Endodermal cell (in vitro differentiated cells): ENCODE results near the gene CBLB. TPM values are rescaled to one million over a fixed set of nuclear protein-coding genes. Genes with fewer than 3 reads are reported as not detected.

Experiments used
- DNase-seq: peaks from one replicate; pipeline ENCODE4 v3.0.0-alpha.2; 2017
- H3K27ac ChIP-seq: 2 replicates; pipeline ENCODE4 v1.5.1; 2013; ENCODE audit warnings: mild to moderate bottlenecking, low read depth, low read length, moderate library complexity
- H3K27me3 ChIP-seq: 2 replicates; pipeline ENCODE4 v1.6.1; 2013; ENCODE audit warnings: mild to moderate bottlenecking, low read length, moderate library complexity; ENCODE audit not compliant: insufficient read depth, control insufficient read depth, poor library complexity, severe bottlenecking
- H3K36me3 ChIP-seq: 2 replicates; pipeline ENCODE4 v1.7.0; 2013; ENCODE audit warnings: mild to moderate bottlenecking, low read length, moderate library complexity; ENCODE audit not compliant: control insufficient read depth, insufficient read depth
- H3K4me1 ChIP-seq: one replicate; pipeline ENCODE4 v1.7.0; 2013; ENCODE audit warnings: low read length; ENCODE audit not compliant: control insufficient read depth, insufficient read depth
- H3K4me3 ChIP-seq: 2 replicates; pipeline ENCODE4 v1.5.1; 2013; ENCODE audit warnings: mild to moderate bottlenecking, low read length, moderate library complexity
- H3K9ac ChIP-seq: 2 replicates; pipeline ENCODE4 v1.6.1; 2013; ENCODE audit warnings: mild to moderate bottlenecking, low read length, moderate library complexity; ENCODE audit not compliant: poor library complexity, severe bottlenecking; ENCODE audit errors: extremely low read depth
- H3K9me3 ChIP-seq: 2 replicates; pipeline ENCODE4 v1.6.1; 2013; ENCODE audit warnings: mild to moderate bottlenecking, low read length, moderate library complexity; ENCODE audit not compliant: control insufficient read depth
- H3K27ac Mint-ChIP-seq: 2 replicates; pipeline ENCODE4 v1.8.0; 2020; ENCODE audit warnings: mixed read lengths
- H3K27me3 Mint-ChIP-seq: 2 replicates; pipeline ENCODE4 v1.8.0; 2021; ENCODE audit warnings: mild to moderate bottlenecking, mixed read lengths; ENCODE audit not compliant: insufficient read depth
- H3K36me3 Mint-ChIP-seq: 2 replicates; pipeline ENCODE4 v1.8.0; 2020; ENCODE audit warnings: low read depth, mixed read lengths
- H3K4me1 Mint-ChIP-seq: 2 replicates; pipeline ENCODE4 v1.8.0; 2020; ENCODE audit warnings: mixed read lengths
- H3K4me3 Mint-ChIP-seq: 2 replicates; pipeline ENCODE4 v1.8.0; 2020; ENCODE audit warnings: mild to moderate bottlenecking, moderate library complexity, mixed read lengths
- H3K9me3 Mint-ChIP-seq: 2 replicates; pipeline ENCODE4 v1.8.0; 2020; ENCODE audit warnings: mild to moderate bottlenecking, mixed read lengths
- WGBS, 2 experiments: methylation state at CpG; one replicate each; pipeline versions ENCODE4 v1.1.5 to v1.1.7; 2013; ENCODE audit warnings: missing lambda C conversion rate in 2 of 2, mixed read lengths in 1 of 2; ENCODE audit not compliant: insufficient coverage in 1 of 2, insufficient read length in 1 of 2; 5-methylcytosine and 5-hydroxymethylcytosine counted together
- total RNA-seq, 2 donors: library from RNA; stranded (reverse); fragmentation: NEBNext Ultra II Directional in 1 of 2; extraction: Animal tissue kit (Norgen Biotek cat#: 25700) in 1 of 2; gene quantifications; 2 replicates in 1 of 2; 3 replicates in 1 of 2; pipeline ENCODE4 v1.2.1, GENCODE V29; 2021
- TF ChIP-seq, protein P1 (sequence below): fragments of 200-600 bp; sonication (generic); conservative IDR thresholded peaks from 2 replicates; pipeline ENCODE4 v1.5.0; 2021; ENCODE audit warnings: antibody characterized with exemption, mild to moderate bottlenecking

The CBLB gene
- total RNA-seq, 2 donors from 2014 or later: 45.4 to 60.5 TPM

DNA sequence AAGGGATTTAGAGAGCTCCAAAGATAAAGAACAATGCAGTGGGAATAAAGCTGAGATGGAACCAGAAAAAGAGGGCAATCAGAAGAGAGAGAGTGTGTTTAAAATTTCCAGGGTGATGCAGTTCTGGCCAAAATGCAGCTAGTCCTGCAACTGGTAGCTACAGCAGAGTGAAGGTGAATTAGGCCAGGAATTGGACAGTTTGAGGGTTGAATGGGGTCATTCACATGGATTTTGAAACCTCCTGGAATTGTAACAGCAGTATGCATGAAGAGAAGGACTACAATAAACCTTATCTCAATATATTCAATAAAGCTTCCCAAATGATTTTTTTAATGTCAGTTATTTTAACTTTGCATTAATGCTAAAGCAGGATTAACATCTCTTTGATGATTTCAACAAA lies 85.2 kb downstream of the CBLB start:
- DNase-seq: no peak
- H3K4me3 Mint-ChIP-seq: no peak overlapping the region
- H3K4me1 Mint-ChIP-seq: peaks cover 35% of the 10 kb centered on the region
- Histone ChIP-seq H3K27ac (no peak overlapping the region), H3K4me1 (no peaks in the 10 kb centered on the region), H3K36me3 (no peaks in the 10 kb centered on the region), H3K9ac (no peak overlapping the region), H3K27me3 (peaks cover 29% of the 10 kb centered on the region), H3K9me3 (no peaks in the 10 kb centered on the region), H3K4me3 (no peak overlapping the region)
- no peak overlapping the region for H3K27ac Mint-ChIP-seq
- no peaks in the 10 kb centered on the region for H3K9me3 Mint-ChIP-seq
- TF ChIP-seq, protein P1, sequence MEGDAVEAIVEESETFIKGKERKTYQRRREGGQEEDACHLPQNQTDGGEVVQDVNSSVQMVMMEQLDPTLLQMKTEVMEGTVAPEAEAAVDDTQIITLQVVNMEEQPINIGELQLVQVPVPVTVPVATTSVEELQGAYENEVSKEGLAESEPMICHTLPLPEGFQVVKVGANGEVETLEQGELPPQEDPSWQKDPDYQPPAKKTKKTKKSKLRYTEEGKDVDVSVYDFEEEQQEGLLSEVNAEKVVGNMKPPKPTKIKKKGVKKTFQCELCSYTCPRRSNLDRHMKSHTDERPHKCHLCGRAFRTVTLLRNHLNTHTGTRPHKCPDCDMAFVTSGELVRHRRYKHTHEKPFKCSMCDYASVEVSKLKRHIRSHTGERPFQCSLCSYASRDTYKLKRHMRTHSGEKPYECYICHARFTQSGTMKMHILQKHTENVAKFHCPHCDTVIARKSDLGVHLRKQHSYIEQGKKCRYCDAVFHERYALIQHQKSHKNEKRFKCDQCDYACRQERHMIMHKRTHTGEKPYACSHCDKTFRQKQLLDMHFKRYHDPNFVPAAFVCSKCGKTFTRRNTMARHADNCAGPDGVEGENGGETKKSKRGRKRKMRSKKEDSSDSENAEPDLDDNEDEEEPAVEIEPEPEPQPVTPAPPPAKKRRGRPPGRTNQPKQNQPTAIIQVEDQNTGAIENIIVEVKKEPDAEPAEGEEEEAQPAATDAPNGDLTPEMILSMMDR: no peak
- H3K36me3 Mint-ChIP-seq: peaks cover 6% of the 10 kb centered on the region
- H3K27me3 Mint-ChIP-seq: no peaks in the 10 kb centered on the region

DNA sequence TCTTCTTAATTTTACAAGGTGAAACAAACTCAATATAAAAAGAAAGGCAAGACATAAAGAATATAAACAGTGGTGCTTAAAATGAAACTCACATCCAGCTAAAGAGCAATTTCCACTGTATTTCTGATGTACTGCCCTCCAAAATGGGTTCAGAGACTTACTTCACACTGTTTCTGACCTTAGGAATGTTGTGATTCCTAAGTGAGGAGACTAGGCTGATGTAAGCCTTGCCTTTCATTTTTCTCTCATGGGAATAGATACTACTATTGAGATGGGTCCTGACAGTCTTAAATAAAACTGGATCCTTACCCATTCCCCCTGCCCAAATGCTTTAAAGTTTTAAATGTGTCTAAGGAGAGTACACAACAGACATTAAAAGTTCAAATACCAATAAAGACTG lies 86.9 kb downstream of the CBLB start:
- Histone ChIP-seq H3K9ac (no peak overlapping the region), H3K27ac (no peak overlapping the region), H3K27me3 (peaks cover 17% of the 10 kb centered on the region), H3K4me3 (no peak overlapping the region), H3K4me1 (peaks cover 4% of the 10 kb centered on the region), H3K36me3 (no peaks in the 10 kb centered on the region), H3K9me3 (no peaks in the 10 kb centered on the region)
- Mint-ChIP-seq H3K27ac (no peak overlapping the region), H3K4me1 (peaks cover 19% of the 10 kb centered on the region), H3K36me3 (peaks cover 6% of the 10 kb centered on the region), H3K4me3 (no peak overlapping the region), H3K9me3 (no peaks in the 10 kb centered on the region), H3K27me3 (no peaks in the 10 kb centered on the region)
- no peak for DNase-seq
- TF ChIP-seq, protein P1: no peak

DNA sequence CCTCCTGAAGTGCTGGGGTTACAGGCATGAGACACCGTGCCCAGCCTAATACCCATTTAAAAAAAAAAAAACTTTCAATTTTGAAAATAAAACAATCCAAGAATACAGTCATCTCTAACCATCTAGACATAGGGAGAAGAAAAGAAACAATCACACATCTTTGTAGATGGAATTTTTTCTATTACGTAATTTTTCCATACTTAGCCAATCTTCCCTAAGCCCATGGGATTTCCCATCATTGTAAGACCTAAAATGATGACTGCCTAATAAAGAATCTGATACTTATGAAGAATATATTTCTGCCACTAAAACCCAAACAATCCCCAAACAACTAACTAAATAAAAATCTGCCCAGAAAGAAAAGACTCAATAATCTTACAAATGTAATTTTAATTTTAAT lies 88.7 kb downstream of the CBLB start:
- H3K9ac ChIP-seq: no peak overlapping the region

More for the DNA sequence above, 88.7 kb downstream of the CBLB start:
- H3K36me3 ChIP-seq: no peaks in the 10 kb centered on the region
- peaks cover 7% of the 10 kb centered on the region for H3K4me1 ChIP-seq
- no peak overlapping the region for H3K27ac ChIP-seq
- no peak overlapping the region for H3K4me3 ChIP-seq
- TF ChIP-seq, protein P1: no peak
- Mint-ChIP-seq H3K9me3 (no peaks in the 10 kb centered on the region), H3K4me3 (no peak overlapping the region), H3K27me3 (no peaks in the 10 kb centered on the region), H3K27ac (no peak overlapping the region), H3K4me1 (peaks cover 25% of the 10 kb centered on the region), H3K36me3 (peaks cover 6% of the 10 kb centered on the region)
- DNase-seq: no peak
- H3K27me3 ChIP-seq: peaks cover 4% of the 10 kb centered on the region
- no peaks in the 10 kb centered on the region for H3K9me3 ChIP-seq
- 95% methylated on average over 1 of the region's 2 CpGs; no CpG with 5 or more reads in 1 of the 2 experiments for WGBS, 2 experiments
